Liver (tissue), 3 donors: ENCODE measurements around the gene NLRP13.

Experiments
- CTCF ChIP-seq: fragments of 150-350 bp; IDR thresholded peaks from 2 replicates; pipeline ENCODE4 v1.5.1; 2017; ENCODE audit warnings: improper control_type of control experiment, low read depth, low read length; ENCODE audit not compliant: missing input control
- GABPA ChIP-seq, 2 donors: IDR thresholded peaks in 1 of 2; conservative IDR thresholded peaks in 1 of 2; 2 replicates each; pipeline ENCODE4 v1.6.1; 2016; ENCODE audit warnings: antibody characterized with exemption in 2 of 2, mild to moderate bottlenecking in 1 of 2, moderate library complexity in 1 of 2
- RXRA ChIP-seq, 2 donors: IDR thresholded peaks; 2 replicates each; pipeline ENCODE4 v1.6.1; 2017 to 2018; ENCODE audit warnings: antibody characterized with exemption in 2 of 2, mild to moderate bottlenecking in 1 of 2
- YY1 ChIP-seq: IDR thresholded peaks from 2 replicates; pipeline ENCODE4 v1.6.1; 2016; ENCODE audit warnings: antibody characterized with exemption, mild to moderate bottlenecking
- donor health status: healthy.
- donor health status: healthy.

DNA sequence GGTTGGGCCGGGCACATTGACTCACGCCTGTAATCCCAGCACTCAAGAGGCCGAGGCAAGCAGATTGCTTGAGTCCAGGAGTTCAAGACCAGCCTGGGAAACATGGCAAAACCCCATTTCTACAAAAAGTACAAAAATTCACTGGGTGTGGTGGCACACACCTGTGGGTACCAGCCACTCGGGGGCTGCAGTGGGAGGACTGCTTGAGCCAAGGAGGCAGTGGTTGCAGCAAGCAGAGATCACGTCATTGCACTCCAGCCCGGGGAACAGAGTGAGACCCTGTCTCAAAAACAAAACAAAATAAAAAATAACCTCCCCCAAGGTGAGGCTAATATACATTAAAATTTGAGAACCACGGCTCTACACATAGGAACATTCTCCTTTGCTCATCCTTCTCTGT, 24.9 kb downstream of the NLRP13 start:
- TF ChIP-seq CTCF: no peak
- TF ChIP-seq GABPA (IDR thresholded peaks at IDR 0.05 in 1 of 2, conservative IDR thresholded peaks at IDR 0.05 in 1 of 2): no peak
- TF ChIP-seq RXRA (IDR thresholded peaks at IDR 0.05): no peak
- TF ChIP-seq YY1: no peak
